Measurements from ENCODE around the gene NAIF1. TPM values are rescaled to one million over a fixed set of nuclear protein-coding genes. Genes with fewer than 3 reads are reported as not detected.

Gene NAIF1
- total RNA-seq, 1 experiment from 2014 or later: 14.6 TPM

GRCh38 chr9:128022886-128023285, 44.2 kb downstream of the NAIF1 start:
- intact Hi-C loops (cut with micrococcal nuclease; ENCODE audit: unreplicated experiment) (no loop called here), in situ Hi-C loops (cut with HindIII; ENCODE audit: low pct_unique_long_range_greater_than_20kb, low sequenced_read_pairs) (no loop called here)
- POLR2A ChIA-PET: no interaction called here
- peaks cover 48% of the 10 kb centered on the region for H3K4me1 ChIP-seq (ENCODE audit: control insufficient read depth, insufficient read depth, low read length)
- H3K9me3 ChIP-seq (ENCODE audit: control insufficient read depth, insufficient read depth, low read depth, low read length): no peaks in the 10 kb centered on the region
- no TSS peak for BruUV-seq (replicated peaks)
- peak overlapping the region; percentile 68 for H3K27ac ChIP-seq (ENCODE audit: low read length)
- no peak for DNase-seq (ENCODE audit: low read depth, low spot score)
- no peaks in the 10 kb centered on the region for H3K27me3 ChIP-seq (ENCODE audit: control insufficient read depth, insufficient read depth, low read length)
- ATAC-seq: peak; percentile 62
- H3K36me3 ChIP-seq (ENCODE audit: control insufficient read depth, insufficient read depth, low read length): no peaks in the 10 kb centered on the region
- CTCF ChIA-PET: no interaction called here
- TF ChIP-seq POLR2AphosphoS5 (IDR thresholded peaks at IDR 0.05; ENCODE audit: low read depth, low read length): 0 out of 2 replicates have a peak, but pooled peaks have one; percentile 29
- TF ChIP-seq SIN3A (IDR thresholded peaks at IDR 0.05; ENCODE audit: borderline replicate concordance, insufficient read depth, low read depth, low read length): no peak
- TF ChIP-seq TCF7L2 (IDR thresholded peaks at IDR 0.05; ENCODE audit: low read depth, low read length): peak; percentile 56; the same call in 1 of the 2 replicates
- no peak overlapping the region for H3K4me3 ChIP-seq (ENCODE audit: low read depth in 2 of 2, low read length in 2 of 2)

GRCh38 chr9:128021098-128021497, 46.0 kb downstream of the NAIF1 start:
- TF ChIP-seq TCF7L2 (IDR thresholded peaks at IDR 0.05; ENCODE audit: low read depth, low read length): no peak
- no peak for TF ChIP-seq POLR2AphosphoS5 (IDR thresholded peaks at IDR 0.05; ENCODE audit: low read depth, low read length)
- TF ChIP-seq CTCF (IDR thresholded peaks at IDR 0.05): no peak
- no peak for TF ChIP-seq REST (IDR thresholded peaks at IDR 0.05; ENCODE audit: insufficient read depth in 1 of 2, low read depth in 2 of 2, low read length in 1 of 2)
- no peak for TF ChIP-seq SIN3A (IDR thresholded peaks at IDR 0.05; ENCODE audit: borderline replicate concordance, insufficient read depth, low read depth, low read length)
- intact Hi-C loops (cut with micrococcal nuclease; ENCODE audit: unreplicated experiment): no loop called here
- DNase-seq (ENCODE audit: low read depth, low spot score) (no peak), ATAC-seq (no peak)
- peaks cover 32% of the 10 kb centered on the region for H3K4me1 ChIP-seq (ENCODE audit: control insufficient read depth, insufficient read depth, low read length)
- no peaks in the 10 kb centered on the region for H3K36me3 ChIP-seq (ENCODE audit: control insufficient read depth, insufficient read depth, low read length)
- no TSS peak for BruUV-seq (replicated peaks)
- POLR2A ChIA-PET: no interaction called here
- H3K27me3 ChIP-seq (ENCODE audit: control insufficient read depth, insufficient read depth, low read length): no peaks in the 10 kb centered on the region
- CTCF ChIA-PET: interaction anchor here (0.6 to 1.7 kb wide), 2 partner anchors 16 to 46 kb away, joined by 3 to 4 read pairs; partner anchors contain the start of gene NAIF1
- H3K27ac ChIP-seq (ENCODE audit: low read length): peak overlapping the region; percentile 68
- in situ Hi-C loops (cut with HindIII; ENCODE audit: low pct_unique_long_range_greater_than_20kb, low sequenced_read_pairs): no loop called here
- no peak overlapping the region for H3K4me3 ChIP-seq (ENCODE audit: low read depth in 2 of 2, low read length in 2 of 2)
- H3K9me3 ChIP-seq (ENCODE audit: control insufficient read depth, insufficient read depth, low read depth, low read length): no peaks in the 10 kb centered on the region

GRCh38 chr9:128020692-128021091, 46.4 kb downstream of the NAIF1 start:
- Histone ChIP-seq H3K27me3 (ENCODE audit: control insufficient read depth, insufficient read depth, low read length) (no peaks in the 10 kb centered on the region), H3K4me3 (ENCODE audit: low read depth in 2 of 2, low read length in 2 of 2) (no peak overlapping the region), H3K27ac (ENCODE audit: low read length) (peak overlapping the region; percentile 68), H3K4me1 (ENCODE audit: control insufficient read depth, insufficient read depth, low read length) (peaks cover 36% of the 10 kb centered on the region), H3K9me3 (ENCODE audit: control insufficient read depth, insufficient read depth, low read depth, low read length) (no peaks in the 10 kb centered on the region), H3K36me3 (ENCODE audit: control insufficient read depth, insufficient read depth, low read length) (no peaks in the 10 kb centered on the region)
- ATAC-seq (peak; percentile 33; the same call in 1 of the 2 replicates), DNase-seq (ENCODE audit: low read depth, low spot score) (no peak)
- ChIA-PET POLR2A (no interaction called here), CTCF (interaction anchor here (0.6 to 1.7 kb wide), 2 partner anchors 15 to 47 kb away, joined by 3 to 4 read pairs; partner anchors contain the start of gene NAIF1)
- BruUV-seq (replicated peaks): no TSS peak
- TF ChIP-seq REST (IDR thresholded peaks at IDR 0.05; ENCODE audit: insufficient read depth in 1 of 2, low read depth in 2 of 2, low read length in 1 of 2) (no peak), CTCF (IDR thresholded peaks at IDR 0.05) (no peak; the same call in 1 of the 2 replicates), TCF7L2 (IDR thresholded peaks at IDR 0.05; ENCODE audit: low read depth, low read length) (no peak), POLR2AphosphoS5 (IDR thresholded peaks at IDR 0.05; ENCODE audit: low read depth, low read length) (no peak), SIN3A (IDR thresholded peaks at IDR 0.05; ENCODE audit: borderline replicate concordance, insufficient read depth, low read depth, low read length) (no peak)
- in situ Hi-C loops (cut with HindIII; ENCODE audit: low pct_unique_long_range_greater_than_20kb, low sequenced_read_pairs) (no loop called here), intact Hi-C loops (cut with micrococcal nuclease; ENCODE audit: unreplicated experiment) (no loop called here)
